ENCODE results near the gene API5.
A peak's percentile ranks its signal among the peaks of the same experiment; 100 is the strongest.
"Not testable (repeated sequence)": the region's sequence is repeated elsewhere in the genome, so short reads cannot be mapped to it uniquely, and the experiment has no call there.

The API5 gene

DNA sequence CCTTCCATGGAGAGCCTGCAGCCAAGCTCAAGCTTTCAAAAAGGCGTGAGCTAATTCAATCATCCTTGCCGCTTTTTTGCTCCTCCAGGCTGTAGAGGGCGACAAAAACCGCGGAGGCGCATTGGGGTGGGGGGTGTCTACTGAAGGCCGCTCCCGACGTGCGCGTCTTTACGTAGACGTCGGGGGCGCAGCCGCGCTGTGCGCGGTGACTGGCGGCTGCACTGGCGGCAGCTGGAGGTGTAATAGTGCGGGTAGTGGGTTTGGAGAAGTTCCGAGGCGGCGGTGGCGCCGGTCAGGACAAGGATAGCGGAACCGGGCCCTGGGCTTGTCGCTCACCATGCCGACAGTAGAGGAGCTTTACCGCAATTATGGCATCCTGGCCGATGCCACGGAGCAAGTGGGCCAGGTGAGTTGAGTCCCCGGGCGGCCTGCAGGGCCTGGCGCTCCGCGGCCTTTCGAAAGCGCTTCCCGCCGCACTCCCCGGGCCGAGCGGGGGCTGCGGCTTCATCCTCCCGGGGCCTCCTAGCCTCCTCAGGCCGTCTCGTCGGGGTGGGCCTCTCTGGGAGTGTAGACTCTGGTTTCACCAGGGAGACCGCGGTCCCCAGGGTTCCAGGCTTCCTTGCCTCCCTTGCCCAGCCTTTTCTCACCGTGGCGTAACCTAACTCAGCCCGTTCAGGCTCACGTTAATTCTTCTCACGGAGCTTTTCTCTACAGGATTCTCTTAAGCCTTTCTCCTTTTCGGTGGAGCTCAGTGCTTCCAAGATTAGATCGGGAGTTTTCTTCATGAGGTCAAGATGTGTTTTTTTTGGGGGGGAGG is at the start of gene API5:
Gene API5 (plus strand): TSS at position 206 of the 817 bp plus-strand sequence. CDS start 132 bp downstream, at position 338.
- peak; percentile 90 to 91 for DNase-seq (ENCODE audit: low read depth in 2 of 2)

DNA sequence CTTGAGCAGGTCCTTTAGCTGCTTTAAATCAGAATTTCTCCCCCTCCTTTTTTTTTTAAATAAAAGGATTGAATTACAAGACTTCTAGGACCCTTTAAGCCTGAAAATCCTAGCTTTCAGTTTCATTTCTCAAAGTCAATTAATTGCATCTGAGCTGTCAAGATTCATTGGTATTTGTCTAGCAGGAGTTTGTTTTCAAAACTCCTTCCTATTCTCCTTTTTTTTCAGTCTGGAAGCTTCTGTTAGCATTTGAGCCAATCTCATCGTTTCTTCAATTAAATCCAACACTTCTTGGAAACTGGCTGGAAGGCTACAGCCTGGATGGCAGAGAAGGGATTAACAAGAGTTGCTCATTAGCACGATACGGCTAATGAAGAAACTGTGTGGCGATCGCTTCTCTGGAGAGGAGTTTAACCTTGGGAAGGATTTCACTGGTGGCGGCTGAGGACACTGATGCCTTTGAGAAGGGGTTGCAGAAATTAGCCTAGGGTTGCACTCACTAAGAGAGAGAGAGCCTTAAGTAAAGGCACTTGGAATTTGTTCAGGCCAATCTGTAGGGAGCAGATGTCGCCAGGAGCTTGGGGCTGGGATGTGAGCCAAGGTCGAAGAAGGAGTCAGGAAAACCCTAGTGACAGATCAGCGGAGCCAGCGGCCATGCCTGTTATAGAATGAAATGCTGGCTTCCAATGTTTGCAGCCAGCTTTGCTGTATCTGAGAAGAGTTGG is 43.8 kb upstream of the API5 start:
- DNase-seq (ENCODE audit: low read depth in 2 of 2) = no peak

DNA sequence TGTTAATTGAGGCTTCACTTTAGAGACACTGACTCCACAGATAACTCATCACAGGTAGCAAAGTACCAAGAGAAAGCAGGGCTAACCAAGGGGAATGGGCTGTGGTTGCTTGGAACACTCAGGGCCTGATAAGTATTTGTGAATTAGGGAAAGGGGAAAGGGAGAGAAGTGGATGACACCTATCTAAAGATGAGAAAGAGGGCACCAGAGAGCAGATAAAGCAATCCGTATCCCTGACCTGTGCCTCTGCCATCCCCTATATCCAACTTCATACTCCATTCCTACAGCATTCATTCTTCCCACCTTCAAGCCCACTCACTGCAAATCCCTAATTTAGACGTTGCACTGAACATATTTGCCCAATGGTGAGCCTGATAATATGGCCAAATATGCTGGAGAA is 43.0 kb upstream of the API5 start:
- DNase-seq (ENCODE audit: low read depth in 2 of 2) = no peak

DNA sequence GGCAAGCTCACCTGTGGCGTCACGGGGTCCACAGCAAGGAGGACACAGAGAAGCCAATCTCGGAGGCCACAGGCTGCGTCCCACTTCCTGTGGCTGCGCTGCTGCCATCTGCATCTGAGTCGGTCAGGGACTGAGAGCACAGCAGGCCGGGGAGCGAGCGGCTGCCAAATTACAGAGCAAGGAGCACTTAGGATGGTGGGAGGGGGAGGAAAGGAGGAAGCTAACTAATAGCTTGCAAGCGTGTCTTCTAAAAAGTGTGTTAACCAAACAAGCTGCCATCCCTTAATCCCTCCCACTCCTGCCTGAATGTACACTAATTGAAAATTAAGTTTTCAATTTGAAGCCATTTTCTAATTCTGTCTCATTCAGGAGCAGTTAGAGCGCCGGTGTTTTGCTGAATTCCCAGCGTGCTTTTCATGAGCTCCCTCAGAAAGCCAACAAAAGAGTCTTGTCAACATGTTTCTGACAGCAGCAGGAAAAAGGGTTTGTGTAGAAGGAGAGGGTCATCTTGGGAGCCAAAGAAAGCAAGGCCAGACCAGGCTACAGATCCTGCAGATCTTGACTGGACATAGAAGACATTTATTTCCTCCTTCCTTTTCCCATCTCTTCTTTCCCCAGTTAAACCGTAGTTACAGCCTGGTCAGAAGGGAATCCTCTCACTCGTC is 42.4 kb upstream of the API5 start:
- no peak for DNase-seq (ENCODE audit: low read depth in 2 of 2)

DNA sequence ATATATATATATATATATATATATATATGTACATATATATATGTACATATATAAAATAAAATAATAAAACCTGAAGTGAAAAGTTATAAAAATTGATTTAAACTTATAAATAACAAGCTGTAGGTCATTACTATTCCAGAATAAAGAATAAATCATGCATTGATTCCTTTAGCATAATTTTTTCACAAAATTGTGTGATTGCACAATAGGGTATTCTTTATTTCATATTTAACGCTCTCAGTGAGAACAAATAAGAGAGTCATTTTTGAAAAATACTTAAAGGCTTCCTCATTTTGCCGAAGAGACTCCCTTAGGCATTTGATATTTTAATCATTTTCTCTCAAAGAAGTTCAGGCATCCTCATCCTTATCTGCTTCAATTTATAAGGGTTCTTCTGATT is 41.3 kb upstream of the API5 start:
- no peak for DNase-seq (ENCODE audit: low read depth in 2 of 2)

DNA sequence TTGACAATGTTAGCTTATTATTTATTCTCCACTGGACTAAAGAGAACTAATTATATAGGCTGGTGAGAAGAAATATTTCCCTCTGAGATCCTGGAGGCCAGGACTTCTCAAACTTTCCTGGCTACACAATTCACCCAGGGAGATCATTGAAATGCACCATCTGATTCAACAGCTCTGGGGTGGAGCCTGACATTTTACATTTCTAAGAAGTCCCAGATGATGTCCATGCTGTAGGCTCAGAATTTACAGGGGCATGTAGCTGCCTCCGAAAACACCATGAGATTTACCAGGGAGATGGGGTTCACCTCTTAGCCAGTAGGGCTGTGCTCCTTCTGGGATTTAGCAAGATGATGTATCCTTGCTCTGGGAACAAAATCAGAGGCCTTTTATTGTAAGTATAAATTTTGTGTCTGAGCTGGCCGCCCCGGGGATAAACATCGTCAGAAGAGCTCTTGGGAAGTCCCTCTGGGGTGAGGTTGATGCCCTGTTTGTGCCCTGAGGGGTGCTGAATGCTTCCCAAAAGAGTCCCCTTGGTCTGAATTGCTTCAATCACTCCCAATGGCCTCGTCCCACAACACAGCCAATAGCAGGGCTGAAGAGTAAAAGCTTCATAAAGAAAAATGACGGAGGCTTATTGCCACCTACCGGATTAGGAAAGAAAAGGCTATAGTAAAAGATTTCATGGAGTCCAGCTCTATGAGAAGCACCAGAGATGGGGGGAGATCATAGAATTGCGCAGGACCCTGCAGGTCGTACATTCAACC is 33.4 kb upstream of the API5 start:
- DNase-seq (ENCODE audit: low read depth in 2 of 2) = no peak

GRCh38 chr11:43282607-43283440 is 29.0 kb upstream of the API5 start:
- peak in 1 of 2 donors; percentile 15 for DNase-seq (ENCODE audit: low read depth in 2 of 2)

DNA sequence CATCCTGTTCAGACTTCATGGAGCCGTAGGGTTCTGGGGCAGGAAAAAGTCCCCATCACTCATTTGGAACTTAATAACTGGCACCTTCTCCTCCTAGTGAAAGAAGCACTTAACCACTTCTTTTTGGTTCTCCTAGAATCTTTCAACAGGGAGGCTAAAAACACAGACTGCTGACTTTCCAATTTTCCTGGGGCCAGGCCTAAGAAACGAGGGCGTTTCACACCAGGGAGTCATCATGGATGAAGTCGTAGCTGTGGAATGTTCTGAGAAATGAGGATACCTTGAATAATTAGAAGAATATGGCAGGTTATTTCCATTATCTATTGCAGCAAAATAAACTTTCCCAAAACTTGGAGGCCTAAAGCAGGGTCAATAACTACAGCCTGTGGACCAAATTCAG is 26.0 kb upstream of the API5 start:
- no peak for DNase-seq (ENCODE audit: low read depth in 2 of 2)

- no peak for DNase-seq (ENCODE audit: low read depth in 2 of 2)
Measured at GRCh38 chr11:43289368-43289767, 22.4 kb upstream of the API5 start.

- DNase-seq (ENCODE audit: low read depth in 2 of 2) = no peak
Measured at GRCh38 chr11:43298397-43298796, 13.4 kb upstream of the API5 start.

- DNase-seq (ENCODE audit: low read depth in 2 of 2) = no peak
Measured at GRCh38 chr11:43315966-43316365, 4.2 kb downstream of the API5 start.

- DNase-seq (ENCODE audit: low read depth in 2 of 2) = no peak
Measured at GRCh38 chr11:43316451-43316850, 4.7 kb downstream of the API5 start.

- no peak for DNase-seq (ENCODE audit: low read depth in 2 of 2)
Measured at GRCh38 chr11:43327987-43328386, 16.2 kb downstream of the API5 start.

GRCh38 chr11:43328482-43328881 is 16.7 kb downstream of the API5 start:
- DNase-seq (ENCODE audit: low read depth in 2 of 2) = no peak

GRCh38 chr11:43341159-43341558 is 29.4 kb downstream of the API5 start:
- DNase-seq (ENCODE audit: low read depth in 2 of 2) = no peak

- DNase-seq (ENCODE audit: low read depth in 2 of 2) = not testable (repeated sequence)
Measured at GRCh38 chr11:43351426-43351825, 39.6 kb downstream of the API5 start.

GRCh38 chr11:43354311-43354710 is 42.5 kb downstream of the API5 start:
- no peak for DNase-seq (ENCODE audit: low read depth in 2 of 2)

GRCh38 chr11:43356336-43356735 is 44.5 kb downstream of the API5 start:
- DNase-seq (ENCODE audit: low read depth in 2 of 2) = no peak

DNA sequence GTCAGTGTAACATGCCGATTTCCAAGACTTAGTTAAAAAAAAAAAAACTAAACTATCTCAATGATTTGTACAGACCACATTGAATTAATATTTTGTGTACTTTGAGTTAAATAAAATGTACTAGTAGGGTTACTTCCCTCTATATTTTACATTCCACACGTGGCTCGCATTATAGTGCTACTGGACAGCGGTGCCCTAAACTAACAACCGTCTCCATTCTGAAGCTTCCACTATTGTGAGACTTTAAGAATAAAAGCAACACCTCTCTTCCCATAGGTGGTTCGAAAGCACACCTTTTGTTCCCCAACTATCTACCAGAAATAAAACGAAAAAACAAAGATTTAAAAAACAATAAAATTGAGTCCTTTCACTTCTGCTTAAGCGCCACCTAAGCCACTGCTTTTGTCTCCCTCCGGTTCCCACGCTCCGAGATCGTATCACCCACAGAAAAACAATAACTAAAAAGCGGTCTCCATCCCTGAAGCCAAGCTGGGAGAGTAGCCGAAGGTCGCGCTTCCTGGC is 46.5 kb downstream of the API5 start:
- DNase-seq (ENCODE audit: low read depth in 2 of 2) = no peak

- DNase-seq (ENCODE audit: low read depth in 2 of 2) = peak; percentile 87 to 92
Measured at GRCh38 chr11:43358801-43359421, 47.1 kb downstream of the API5 start, which contains the start of gene TTC17. Gene TTC17 (plus strand): TSS chr11:43358920. CDS start chr11:43358955, 35 bp downstream.
